ENCODE measurements around the gene LY6G6D.

DNA sequence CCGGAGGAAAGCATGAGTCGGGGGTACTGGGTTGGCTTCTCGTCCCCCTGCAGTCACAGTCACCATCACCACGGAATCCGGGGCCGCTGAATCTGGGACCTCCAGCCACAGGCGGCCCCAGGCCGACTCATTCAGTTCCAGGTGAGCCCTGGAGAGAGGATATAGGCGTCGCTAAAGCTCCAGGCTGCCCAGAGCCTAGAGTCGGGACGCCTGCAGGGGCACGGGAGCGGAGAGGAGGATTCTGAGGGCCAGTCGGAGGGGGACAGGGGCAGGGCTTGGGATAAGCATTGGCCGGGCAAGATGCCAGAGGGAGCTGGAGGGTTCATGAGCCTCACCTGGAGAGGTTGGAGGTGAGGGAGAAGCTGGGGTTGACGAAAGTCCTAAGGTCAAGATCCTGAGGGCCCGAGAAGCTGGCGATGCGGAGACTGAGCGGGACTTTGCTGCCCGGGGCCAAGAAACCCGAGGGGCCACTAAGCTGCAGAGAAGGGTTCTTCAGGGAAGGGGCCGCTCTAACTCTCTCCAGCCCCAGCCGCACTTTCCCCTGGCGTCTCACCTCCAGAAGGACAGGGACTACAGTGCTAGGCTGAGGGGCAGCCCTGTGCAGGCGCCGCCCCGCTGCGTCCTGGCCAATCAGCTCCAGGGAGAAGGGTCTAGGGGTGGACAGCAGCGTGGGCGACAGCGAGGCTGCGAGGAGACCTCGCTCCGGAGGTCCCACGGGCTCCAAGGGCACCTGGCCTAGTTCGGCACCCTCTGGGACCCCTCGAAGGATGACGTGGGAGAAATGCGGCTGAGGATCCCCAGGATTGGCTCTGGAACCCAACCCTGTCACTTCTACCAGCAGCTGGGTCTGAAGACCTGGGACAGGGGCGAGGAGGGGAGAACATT, 51.0 kb downstream of the LY6G6D start:
- TF ChIP-seq, protein P1, sequence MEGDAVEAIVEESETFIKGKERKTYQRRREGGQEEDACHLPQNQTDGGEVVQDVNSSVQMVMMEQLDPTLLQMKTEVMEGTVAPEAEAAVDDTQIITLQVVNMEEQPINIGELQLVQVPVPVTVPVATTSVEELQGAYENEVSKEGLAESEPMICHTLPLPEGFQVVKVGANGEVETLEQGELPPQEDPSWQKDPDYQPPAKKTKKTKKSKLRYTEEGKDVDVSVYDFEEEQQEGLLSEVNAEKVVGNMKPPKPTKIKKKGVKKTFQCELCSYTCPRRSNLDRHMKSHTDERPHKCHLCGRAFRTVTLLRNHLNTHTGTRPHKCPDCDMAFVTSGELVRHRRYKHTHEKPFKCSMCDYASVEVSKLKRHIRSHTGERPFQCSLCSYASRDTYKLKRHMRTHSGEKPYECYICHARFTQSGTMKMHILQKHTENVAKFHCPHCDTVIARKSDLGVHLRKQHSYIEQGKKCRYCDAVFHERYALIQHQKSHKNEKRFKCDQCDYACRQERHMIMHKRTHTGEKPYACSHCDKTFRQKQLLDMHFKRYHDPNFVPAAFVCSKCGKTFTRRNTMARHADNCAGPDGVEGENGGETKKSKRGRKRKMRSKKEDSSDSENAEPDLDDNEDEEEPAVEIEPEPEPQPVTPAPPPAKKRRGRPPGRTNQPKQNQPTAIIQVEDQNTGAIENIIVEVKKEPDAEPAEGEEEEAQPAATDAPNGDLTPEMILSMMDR (IDR thresholded peaks at IDR 0.05) = no peak
- TF ChIP-seq POLR2A (IDR thresholded peaks at IDR 0.05) = no peak
- no peak for TF ChIP-seq EP300 (IDR thresholded peaks at IDR 0.05)
- TF ChIP-seq POLR2AphosphoS5 (IDR thresholded peaks at IDR 0.05) = no peak
